GM21381 (cell line): ENCODE data around the gene CDH4.
"Not testable (repeated sequence)": the region's sequence is repeated elsewhere in the genome, so short reads cannot be mapped to it uniquely, and the experiment has no call there.

Source experiments
- ATAC-seq: cut with Tn5 transposase; IDR thresholded peaks from one replicate; pipeline ENCODE4 v1.9.1; 2021; ENCODE audit warnings: mild to moderate bottlenecking, moderate library complexity; ENCODE audit not compliant: unreplicated experiment

The CDH4 gene

DNA sequence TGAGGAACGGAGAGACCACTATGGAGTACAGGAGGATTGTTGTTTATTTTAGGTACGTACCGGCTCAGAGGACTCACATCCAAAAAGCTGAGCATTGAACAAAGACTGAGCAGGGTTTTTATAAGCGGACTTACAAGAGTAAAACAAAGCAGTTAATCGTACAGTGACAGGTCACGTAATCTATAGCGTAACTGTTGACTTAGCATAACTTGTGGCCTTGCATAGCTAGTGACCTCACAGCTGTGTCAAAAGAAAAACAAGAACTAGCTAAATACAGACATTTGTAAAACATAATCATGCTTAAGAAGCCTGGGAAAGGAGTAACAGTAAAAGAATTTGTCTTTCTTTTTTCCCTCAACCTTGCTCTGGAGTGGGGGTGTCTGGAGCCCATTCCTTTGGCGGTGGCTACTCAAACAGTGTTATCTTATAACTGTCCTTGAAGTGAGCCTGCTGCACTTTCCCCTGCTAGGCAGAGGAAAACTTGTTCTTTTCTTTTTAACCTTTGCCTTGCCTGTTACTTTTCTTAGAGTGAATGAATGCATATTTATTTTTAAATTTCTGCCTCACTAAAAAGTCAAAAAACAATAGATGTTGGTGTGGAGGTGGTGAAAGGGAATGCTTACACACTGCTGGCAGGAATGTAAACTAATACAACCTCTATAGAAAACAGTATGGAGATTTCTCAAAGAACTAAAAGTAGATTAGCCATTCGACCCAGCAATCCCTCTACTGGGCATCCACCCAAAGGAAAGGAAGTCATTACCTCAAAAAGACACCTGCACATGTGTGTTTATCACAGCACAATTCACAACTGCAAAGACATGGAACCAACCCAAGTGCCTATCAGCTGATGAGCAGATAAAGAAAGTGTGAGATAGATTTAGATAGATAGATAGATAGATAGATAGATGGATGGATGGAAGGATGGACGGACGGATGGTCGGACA is 704.6 kb downstream of the CDH4 start:
- ATAC-seq = no peak

DNA sequence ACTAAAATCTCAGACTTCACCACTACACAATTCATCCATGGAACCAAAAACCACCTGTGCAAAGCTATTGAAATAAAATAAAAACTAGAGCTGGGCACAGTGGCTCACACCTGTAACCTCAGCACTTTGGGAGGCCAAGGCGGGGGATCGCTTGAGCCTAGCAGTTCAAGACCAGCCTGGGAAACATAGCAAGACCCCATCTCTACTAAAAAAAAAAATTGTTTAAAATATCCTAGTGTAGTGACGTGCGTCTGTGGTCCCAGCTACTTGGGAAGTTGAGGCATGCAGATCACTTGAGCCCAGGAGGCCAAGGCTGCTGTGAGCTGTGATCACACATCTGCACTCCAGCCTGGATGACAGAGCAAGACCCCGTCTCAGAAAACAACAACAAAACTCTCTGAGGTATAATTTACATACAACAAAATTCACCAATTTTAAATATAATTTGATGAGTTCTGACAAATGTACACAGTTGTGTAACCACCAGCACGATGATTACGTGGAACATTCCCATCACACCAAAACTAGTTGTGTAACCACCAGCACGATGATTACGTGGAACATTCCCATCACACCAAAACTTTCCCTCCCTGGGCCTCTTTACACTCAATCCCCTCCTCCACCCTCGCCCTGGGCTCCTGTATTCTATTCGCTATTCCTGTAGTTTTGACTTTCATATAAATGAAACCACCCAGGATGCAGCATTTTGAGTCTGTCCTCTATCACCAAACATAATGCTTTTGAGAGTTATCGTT is 706.1 kb downstream of the CDH4 start:
- ATAC-seq = no peak

DNA sequence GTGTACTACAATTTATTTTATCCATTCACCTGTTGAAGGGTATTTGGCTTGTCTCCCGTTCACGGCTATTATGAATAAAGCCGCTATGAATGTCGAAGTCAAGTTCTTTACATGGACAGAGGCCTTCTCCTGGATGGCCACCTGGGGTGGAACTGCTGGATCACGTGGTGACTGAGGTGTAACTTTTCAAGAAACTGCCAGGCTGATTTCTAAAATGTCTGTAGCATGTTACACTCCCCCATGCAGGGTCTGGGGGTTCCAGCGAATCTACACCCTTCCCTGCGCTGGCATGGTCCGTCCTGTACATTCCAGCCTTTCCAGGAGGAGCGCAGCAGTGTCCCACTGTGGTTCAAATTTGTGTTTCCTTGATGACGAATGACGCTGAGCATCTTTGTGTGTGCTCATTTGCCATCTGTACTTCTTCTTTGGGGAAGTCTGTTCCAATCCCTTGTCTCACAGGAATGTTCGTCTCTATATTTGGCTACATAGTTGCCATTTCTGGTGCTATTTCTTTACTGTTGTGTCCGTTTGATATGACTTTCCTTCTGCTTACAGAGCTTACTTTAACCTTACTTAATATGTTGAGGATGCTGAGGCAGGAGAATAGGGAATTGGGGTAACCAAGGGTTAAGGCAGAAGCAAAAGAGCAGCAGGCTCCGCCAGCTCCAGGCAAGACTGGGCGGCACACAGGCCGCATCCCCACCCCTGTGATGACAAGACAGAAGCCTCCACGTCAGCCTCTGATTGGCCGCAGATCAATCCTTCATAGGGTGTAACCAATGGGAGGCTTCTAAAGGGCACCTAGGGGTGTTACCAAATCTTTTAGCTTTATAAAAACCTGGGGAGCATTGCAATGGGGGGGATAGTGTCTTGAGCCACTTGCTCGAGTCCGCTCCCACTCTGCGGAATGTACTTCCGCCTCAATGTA is 707.0 kb downstream of the CDH4 start:
- no peak for ATAC-seq

DNA sequence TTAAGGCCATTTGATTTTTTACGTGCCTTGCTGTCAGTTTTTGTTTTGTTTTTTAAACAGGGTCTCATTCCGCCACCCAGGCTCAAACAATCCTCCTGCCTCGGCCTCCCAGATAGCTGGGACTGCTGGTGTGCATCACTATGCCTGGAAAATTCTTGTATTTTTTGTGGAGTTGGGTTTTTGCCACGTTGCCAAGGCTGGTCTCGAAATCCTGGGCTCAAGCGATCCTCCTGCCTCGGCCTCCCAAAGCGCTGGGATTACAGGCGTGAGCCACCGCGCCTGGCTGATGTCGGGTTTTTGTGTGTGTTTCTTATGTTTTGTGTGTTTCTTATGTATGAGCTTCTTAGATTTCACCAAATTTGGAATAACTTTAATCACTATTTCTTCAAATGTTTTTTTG is 708.8 kb downstream of the CDH4 start:
- no peak for ATAC-seq

DNA sequence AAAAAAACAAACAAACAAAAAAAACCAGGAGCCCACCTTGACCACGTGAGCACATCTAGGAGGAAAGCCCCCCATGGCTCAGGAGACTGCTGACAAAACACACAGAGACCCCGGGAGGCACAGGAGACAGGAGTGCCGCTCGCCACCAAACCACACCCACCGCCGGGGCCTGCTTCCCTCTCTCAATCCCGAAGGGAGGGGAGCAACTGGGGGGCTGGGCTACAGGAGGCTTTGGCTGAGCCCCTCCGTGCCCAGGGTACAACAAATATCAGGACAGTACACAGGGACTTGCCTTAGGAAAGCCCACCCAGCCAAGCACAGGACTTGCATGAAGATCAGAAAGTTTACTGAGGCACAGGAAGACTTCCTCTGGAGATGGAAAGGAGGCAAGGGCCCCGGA is 711.1 kb downstream of the CDH4 start:
- ATAC-seq = no peak

DNA sequence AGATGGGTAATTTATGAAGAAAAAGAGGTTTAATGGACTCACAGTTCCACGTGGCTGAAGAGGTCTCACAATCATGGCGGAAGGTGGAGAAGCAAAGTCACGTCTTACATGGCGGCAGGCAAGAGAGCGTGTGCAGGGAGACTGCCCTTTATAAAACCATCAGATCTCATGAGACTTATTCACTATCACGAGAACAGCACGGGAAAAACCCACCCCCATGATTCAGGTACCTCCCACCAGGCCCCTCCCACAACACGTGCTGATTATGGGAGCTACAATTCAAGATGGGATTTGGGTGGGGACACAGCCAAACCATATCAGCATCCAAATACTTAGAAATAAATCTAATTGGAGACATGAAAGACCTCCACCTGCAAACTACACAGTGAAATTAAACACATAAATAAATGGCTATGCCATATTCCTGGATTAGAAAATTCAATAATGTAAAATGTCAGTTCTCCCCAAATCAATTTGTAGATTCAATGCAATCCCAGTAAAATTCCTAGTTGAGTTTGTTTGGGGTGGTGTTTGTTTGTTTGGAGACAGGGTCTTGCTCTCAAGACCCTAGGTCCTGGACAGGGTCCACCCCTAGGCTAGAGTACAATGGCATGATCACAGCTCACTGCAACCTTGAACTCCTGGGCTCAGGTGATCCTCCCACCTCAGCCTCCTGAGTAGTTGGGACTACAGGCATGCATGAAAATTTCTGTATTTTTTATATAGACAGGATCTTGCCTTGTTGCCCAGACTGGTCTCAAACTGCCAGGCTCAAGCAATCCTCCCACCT is 712.0 kb downstream of the CDH4 start:
- no peak for ATAC-seq

DNA sequence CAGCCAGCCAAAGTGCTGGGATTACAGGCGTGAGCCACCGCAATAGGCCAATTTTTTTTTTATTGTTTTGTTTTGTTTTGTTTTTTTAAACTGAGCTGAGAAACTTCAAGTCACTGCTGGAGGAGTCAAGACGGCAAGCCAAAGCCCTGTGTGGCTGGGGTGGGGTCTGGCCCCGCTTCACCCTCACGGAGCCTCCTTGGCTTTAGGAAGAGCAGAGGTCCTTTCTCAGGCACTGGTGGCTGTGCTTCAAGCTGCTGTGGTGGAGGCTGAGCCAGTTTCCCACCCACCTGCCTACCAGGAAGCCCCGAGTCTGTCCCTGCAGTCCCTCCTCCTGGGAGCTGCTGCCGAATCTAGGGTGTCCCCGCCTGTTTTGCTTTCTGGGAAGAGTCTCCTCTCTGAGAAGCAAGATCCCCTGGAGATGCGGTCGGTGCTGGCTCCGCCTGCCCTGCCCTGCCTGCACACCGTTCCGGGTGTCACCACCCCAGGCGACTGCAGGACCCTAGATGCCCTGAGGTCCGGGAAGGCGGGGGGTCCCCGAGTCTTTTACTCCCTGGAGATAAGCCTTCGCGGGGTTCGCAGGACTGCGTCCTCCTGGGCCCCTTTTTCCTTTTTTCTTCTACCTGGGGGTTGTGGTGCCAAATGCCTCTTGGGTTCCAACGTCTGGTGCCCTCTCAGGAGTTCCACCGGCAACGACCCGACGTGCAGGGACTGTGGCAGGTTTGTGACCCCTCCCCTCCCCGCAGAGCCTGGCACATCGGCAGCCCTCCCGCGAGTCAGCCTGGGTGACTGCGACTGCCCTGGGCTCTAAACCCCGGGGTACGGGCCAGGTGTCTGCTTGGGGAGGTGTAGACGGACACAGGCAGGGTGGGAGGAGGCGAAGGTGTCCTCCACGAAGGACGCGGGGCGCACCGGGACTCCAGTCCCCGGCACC is 712.9 kb downstream of the CDH4 start:
- no peak for ATAC-seq

DNA sequence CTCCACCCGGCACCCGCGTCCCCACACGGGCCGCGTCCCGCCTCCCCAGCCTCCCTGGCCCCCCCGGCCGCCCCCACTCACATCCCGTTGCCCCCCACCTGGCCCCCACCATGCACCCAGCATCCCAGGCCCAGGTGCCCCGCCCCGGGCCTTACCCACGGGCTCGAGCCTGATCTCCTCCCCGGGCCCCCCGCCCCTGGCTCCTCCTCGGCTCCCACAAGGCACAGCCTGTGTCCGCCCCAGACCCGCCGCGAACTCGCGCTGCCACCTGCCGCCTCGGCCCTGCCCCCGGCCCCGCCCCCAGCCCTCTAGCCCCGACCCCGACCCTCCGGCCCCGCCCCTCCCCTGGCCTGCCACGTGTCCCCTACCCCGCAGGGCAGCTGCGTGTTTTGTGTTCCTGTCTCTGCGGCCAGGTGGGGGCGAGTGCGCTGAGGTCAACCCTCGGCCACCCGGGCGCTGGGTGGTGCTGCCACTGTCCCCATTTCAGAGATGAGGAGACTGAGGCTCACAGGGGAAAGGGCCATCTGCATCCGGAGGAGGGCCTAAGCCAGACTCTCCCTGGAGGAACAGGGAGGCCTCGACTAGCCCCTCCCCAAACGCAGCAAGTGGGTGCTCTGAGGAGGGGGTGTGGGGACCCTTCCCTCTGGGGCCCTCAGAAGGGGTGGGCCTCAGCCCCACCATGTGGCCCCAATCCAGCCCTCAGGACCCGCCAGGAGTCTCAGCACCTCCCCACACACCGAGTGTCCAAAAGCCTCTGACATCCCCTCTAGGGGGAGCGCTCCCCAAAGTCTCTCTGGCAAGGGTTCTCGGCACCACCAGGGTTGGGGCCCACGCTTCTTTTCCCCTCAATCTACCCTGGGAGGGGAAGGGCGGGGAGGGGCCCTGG is 713.8 kb downstream of the CDH4 start:
- ATAC-seq = no peak

DNA sequence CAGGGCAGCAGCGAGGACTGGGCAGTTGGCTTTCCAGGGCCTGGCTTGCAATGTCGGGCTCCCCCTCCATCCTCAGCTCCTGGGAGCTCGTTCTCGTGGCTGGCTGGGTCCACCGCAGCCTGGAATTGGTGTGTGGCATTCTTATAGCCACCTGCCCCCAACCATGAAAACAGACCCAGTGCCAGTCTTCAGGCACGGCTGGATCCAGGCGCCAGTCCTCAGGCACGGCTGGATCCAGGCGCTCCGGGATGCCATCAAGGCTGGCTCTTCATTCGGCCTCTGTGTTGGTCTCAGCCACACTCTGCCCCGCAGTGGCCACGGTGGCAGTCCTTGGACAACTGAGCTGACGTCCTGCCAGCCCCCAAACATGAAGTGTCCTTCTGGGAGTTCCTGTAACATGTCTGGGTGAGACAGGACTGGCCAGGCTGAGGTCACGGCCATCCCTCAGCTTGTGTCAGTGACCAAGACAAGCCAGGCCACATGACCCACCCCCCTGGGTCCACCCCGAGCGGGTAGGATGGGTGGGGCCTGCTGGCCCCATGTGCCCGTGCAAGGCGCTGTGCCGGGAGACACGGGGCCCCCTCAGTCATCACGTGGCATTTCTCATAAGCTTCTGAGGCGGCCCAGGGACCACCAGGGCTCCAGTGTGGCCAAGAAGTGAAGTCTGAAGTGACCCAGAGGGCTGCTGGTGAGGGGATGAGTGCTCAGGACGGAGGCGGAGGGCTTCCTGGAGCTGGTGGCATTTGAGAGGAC is 714.6 kb downstream of the CDH4 start:
- ATAC-seq = no peak

DNA sequence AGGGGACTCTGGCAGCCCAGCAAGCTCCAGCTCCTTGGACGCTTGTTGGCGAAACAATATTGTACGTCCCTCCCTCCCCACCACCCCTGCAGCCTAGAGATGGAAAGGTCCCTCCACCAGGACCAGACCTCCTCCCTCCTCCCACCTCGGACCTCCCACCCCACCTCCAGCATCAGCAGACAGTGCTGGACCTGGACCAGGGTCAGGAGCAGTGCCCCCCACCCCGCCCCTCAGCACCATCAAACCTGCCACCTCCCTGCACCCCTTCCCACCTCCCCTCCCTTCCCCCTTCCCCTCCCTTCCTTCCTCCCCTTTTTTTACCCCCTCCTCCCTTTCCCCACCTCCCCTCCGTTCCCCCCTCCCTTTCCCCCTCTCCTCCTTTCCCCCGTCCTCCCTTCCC is 715.2 kb downstream of the CDH4 start:
- no peak for ATAC-seq

DNA sequence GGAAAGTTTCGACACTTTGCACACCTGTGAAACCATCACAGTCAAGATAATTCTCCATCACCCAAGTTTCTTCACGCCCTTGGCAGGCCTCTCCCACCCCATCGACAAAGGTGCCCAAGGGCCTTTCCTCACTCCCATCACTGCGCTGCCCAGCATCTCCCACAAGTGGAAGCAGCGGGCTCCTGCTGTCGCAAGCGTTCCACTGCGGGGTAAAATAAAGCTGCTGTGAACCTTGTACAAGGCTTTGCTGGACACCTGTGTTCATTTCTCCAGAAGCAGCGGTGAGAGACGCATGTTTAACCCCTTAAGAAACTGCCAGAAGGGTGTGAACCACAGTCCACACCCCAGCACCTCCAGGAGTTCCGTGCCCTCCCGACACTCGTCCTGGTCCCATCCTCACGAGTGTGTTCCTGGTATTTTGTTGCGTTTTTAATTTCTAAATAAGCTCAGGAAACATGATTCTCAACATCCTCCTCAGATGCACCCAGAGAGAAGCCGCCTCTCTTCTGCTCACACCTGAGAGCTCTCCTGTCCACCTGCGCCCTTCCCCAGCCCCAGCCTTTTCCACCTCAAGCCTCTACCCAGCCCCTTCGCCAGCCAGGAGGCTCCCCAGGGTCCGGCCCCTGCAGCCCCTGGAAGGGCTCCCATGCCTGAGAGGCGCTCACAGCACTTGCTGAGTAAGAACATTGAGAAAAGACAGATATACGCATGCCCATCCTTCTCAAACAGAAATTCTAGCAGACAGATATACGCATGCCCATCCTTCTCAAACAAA is 716.2 kb downstream of the CDH4 start:
- ATAC-seq = no peak

DNA sequence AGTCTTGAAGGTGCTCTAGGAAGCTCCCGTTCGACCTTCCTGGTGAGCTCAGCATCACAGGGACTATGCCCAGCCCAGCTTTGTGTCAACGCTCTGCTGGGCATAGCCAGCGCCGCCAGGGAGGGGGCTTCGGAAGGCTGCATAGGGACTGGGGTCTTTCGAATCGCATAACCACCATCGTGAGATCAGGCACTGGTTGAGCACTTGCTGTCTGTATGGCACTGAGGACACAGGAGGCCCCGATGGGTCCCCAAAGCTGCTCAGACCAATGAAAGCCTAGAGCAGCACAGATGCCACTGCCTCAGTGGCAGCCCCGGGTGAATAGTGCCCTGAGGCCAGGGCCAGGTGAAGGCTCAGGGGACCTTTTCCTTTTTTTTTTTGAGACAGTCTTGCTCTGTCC is 716.9 kb downstream of the CDH4 start:
- ATAC-seq = no peak

DNA sequence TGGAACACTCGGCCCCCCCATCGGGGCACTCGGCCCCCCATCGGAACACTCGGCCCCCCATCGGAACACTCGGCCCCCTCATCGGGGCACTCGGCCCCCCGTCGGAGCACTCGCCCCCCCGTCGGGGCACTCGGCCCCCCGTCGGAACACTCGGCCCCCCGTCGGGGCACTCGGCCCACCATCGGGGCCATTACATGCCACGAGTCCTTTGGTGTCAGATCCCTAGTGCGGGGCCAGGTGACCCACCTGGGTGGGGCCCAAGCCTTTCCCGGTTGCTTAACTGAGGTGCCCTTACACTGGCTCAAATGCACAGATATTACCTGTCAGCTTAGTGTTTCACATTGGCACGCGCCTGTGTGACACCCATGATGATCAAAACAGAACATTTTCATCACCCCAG is 717.7 kb downstream of the CDH4 start:
- ATAC-seq = no peak

DNA sequence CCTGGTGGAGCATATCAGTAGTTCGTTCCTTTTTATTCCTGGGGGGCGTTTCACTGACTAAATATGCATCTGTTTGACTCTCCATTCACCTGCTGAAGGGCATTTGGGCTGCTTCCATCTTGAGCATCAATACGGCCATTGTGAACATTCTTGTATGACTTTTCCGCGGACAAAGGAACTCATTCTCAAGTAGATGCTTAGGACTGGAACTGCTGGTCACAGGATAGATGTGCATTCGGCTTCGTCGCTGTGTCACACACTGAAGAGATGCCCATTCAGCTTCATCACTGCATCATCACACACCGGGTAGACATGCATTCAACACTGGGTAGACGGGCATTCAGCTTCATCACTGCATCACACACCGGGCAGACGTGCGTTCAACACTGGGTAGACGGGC is 718.3 kb downstream of the CDH4 start:
- ATAC-seq = no peak

DNA sequence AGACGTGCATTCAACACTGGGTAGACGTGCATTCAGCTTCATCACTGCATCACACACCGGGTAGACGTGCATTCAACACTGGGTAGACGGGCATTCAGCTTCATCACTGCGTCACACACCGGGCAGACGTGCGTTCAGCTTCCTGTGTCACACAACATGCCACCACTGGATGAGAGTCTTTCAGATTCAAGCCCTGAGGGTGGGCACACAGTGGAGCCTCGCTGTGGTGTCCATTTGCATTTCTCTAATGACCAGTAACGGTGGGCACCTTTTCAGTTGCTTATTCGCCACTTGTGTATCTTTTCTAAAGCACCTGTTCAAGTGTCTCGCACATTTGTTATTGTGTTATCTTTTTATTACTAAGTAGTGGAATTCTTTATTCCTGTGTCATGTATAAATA is 719.5 kb downstream of the CDH4 start:
- not testable (repeated sequence) for ATAC-seq

DNA sequence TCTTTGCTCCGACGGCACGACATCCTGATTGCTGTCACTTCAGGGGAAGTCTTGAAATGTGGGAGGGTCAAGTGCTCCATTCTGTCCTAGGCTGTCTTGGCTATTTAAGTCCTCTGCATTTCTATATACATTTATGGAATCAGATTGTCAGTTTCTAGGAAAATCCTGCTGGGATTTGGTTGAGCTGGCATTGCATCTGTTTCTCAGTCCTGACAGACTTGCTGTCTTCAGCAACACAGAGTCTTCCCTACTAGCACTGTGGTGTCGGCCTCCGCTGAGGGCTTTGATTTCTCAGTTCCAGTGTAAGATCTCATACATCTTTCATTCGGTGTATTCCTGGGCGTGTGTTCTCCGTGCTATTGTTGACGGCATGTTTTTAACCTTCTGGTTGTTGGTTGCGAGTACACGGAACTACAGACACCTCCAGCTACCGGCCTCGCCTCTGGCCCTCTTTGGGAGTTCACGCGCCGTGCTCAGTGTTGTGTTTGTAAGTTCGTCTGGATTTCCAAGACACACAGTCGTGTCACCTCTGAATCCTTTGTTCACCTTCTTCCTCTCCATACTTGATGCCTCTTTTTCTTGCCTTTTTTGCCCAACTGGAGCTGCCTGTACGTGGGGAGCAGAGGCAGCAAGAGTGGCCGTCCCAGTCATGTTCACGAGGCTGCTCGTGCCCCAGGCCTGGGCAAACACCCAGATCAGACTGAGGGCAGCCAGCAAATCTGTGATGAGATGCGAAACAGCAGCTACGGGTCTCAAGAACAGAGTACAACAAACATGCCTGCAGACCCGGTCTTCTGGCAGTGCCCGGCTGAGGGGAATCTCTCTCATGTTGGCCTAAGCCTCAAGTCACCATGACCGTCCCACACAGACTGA is 720.8 kb downstream of the CDH4 start:
- ATAC-seq = no peak
